PFSK-1 (cell line): ENCODE data around the gene EHD2.

Experiments used
- FOXP2 ChIP-seq: optimal IDR thresholded peaks from 2 replicates; pipeline ENCODE3; 2011; ENCODE audit warnings: borderline replicate concordance, control low read depth, inconsistent platforms; ENCODE audit not compliant: insufficient read depth; ENCODE audit errors: extremely low read length, extremely low read depth
- POLR2AphosphoS5 ChIP-seq: IDR thresholded peaks from 2 replicates; pipeline ENCODE4 v1.6.1; 2012; ENCODE audit warnings: low read depth, mild to moderate bottlenecking, control low read depth, low read length, moderate library complexity
- SIN3A ChIP-seq: IDR thresholded peaks from 2 replicates; pipeline ENCODE4 v1.6.1; 2012; ENCODE audit warnings: mild to moderate bottlenecking, low read length, moderate library complexity, borderline replicate concordance; ENCODE audit not compliant: insufficient read depth
- TAF1 ChIP-seq: IDR thresholded peaks from 2 replicates; pipeline ENCODE4 v1.6.1; 2012; ENCODE audit warnings: low read length, control low read depth, borderline replicate concordance; ENCODE audit not compliant: insufficient read depth
- TF ChIP-seq, protein P1 (sequence below), 2 experiments: IDR thresholded peaks; 2 replicates each; pipeline versions ENCODE4 v1.6.1 to v1.8.0; 2011 to 2012; ENCODE audit warnings: low read depth in 2 of 2, low read length in 2 of 2, control low read depth in 1 of 2, inconsistent platforms in 1 of 2, mild to moderate bottlenecking in 1 of 2, moderate library complexity in 1 of 2; ENCODE audit not compliant: insufficient read depth in 1 of 2

DNA sequence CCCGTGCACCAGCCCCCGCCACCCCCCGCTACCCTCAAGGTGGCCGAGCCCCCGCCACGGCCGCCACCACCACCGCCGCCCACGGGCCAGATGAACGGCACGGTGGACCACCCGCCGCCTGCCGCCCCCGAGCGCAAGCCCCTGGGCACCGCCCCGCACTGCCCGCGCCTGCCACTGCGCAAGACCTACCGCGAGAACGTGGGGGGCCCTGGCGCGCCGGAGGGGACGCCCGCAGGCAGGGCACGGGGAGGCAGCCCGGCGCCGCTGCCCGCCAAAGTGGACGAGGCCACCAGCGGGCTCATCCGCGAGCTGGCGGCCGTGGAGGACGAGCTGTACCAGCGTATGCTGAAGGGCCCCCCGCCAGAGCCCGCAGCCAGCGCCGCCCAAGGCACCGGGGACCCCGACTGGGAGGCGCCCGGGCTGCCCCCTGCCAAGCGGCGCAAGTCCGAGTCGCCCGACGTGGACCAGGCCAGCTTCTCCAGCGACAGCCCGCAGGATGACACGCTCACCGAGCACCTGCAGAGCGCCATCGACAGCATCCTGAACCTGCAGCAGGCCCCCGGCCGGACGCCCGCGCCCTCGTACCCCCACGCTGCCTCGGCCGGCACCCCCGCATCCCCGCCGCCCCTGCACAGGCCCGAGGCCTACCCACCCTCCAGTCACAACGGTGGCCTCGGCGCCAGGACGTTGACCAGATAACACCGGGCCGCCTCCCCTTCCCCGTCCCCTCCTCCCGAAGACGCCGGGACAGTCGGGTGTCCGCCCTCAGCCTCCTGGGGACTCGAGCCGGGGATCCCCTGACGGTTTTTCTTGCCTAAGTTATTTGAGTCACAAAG lies 11.3 kb upstream of the EHD2 start:
- TF ChIP-seq SIN3A (no peak), TAF1 (no peak), POLR2AphosphoS5 (no peak), FOXP2 (no peak)
- TF ChIP-seq, protein P1, sequence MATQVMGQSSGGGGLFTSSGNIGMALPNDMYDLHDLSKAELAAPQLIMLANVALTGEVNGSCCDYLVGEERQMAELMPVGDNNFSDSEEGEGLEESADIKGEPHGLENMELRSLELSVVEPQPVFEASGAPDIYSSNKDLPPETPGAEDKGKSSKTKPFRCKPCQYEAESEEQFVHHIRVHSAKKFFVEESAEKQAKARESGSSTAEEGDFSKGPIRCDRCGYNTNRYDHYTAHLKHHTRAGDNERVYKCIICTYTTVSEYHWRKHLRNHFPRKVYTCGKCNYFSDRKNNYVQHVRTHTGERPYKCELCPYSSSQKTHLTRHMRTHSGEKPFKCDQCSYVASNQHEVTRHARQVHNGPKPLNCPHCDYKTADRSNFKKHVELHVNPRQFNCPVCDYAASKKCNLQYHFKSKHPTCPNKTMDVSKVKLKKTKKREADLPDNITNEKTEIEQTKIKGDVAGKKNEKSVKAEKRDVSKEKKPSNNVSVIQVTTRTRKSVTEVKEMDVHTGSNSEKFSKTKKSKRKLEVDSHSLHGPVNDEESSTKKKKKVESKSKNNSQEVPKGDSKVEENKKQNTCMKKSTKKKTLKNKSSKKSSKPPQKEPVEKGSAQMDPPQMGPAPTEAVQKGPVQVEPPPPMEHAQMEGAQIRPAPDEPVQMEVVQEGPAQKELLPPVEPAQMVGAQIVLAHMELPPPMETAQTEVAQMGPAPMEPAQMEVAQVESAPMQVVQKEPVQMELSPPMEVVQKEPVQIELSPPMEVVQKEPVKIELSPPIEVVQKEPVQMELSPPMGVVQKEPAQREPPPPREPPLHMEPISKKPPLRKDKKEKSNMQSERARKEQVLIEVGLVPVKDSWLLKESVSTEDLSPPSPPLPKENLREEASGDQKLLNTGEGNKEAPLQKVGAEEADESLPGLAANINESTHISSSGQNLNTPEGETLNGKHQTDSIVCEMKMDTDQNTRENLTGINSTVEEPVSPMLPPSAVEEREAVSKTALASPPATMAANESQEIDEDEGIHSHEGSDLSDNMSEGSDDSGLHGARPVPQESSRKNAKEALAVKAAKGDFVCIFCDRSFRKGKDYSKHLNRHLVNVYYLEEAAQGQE (IDR thresholded peaks at IDR 0.05; ENCODE audit: insufficient read depth in 1 of 2, low read depth in 2 of 2, low read length in 2 of 2): no peak
